Activated T-cell treated with anti-CD3 and anti-CD28 coated beads for 1 hour (primary cell): Measurements from ENCODE around the gene GPR78.

ENCODE experiments used
- DNase-seq: peaks from one replicate; pipeline ENCODE4 v3.0.0-alpha.2; 2020; ENCODE audit warnings: low read depth

The GPR78 gene

DNA sequence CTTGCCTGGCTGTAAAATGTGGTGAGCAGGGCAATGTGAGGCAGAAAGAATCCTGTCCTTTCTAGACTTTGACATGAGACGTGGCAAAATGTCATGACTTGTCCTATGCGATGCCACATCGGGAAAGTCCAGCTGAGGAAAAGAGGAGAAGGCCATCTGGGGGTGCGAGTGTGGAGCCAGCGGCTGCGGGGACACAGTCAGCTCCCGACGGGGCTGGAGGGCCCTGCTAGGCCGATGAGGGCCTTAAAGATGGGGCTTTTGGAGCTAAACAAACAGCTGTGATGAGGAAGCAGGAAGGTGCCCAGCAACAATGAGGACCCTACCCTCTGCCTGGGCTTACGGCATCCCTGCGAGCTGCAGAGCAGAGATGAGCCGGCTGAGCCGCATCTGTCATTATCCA lies 20.1 kb downstream of the GPR78 start:
- no peak for DNase-seq

DNA sequence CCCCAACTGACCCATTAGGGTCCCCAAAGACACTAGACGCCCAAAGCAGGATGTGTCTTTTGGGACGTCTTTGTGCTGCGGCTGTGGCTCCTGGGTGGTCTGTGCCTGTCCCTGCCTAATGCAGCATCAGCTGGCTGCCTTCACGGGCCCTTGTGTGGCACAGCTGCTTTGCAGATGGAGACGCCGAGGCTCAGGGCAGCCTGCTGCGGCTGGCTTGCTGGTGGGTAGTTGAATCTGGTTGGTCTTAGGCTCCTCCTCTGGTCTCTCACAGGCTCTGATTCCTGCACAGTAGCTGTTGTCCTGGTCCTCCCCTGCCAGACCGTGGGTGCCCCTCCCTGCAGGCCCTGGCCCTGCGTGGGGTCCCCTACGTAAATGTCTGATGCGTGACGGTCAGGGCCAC lies 20.5 kb downstream of the GPR78 start:
- DNase-seq, result no peak

DNA sequence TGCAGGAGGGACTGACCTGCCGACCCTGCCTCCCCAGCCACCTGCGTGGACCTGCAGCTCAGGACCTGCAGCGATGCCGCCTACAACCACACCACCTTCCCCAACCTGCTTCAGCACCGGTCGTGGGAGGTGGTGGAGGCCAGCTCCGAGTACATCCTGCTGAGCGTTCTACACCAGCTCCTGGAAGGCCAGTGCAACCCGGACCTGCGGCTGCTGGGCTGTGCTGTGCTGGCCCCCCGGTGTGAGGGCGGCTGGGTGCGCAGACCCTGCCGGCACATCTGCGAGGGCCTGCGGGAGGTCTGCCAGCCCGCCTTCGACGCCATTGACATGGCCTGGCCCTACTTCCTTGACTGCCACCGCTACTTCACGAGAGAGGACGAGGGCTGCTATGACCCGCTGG lies 20.9 kb downstream of the GPR78 start:
- no peak for DNase-seq

DNA sequence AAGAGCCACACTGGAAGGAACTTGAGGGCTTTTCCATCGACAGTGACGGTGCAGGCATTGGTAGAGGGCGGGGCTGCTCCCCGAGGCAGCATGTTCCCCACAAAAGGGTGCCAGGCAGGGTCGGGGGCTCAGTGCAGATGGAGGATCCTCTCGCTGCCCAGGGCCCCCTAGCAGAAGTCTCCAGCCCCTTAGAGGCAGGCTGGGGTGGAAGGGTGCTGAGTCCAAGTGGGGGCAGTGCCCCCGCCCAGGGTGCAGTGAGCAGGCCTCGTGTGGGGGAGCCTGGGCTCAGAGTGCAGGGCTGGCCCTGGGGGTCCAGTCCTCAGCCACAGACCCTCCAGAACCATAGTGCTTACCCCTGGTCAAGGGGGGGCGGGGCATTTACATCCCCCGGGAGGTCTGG lies 21.4 kb downstream of the GPR78 start:
- no peak for DNase-seq

DNA sequence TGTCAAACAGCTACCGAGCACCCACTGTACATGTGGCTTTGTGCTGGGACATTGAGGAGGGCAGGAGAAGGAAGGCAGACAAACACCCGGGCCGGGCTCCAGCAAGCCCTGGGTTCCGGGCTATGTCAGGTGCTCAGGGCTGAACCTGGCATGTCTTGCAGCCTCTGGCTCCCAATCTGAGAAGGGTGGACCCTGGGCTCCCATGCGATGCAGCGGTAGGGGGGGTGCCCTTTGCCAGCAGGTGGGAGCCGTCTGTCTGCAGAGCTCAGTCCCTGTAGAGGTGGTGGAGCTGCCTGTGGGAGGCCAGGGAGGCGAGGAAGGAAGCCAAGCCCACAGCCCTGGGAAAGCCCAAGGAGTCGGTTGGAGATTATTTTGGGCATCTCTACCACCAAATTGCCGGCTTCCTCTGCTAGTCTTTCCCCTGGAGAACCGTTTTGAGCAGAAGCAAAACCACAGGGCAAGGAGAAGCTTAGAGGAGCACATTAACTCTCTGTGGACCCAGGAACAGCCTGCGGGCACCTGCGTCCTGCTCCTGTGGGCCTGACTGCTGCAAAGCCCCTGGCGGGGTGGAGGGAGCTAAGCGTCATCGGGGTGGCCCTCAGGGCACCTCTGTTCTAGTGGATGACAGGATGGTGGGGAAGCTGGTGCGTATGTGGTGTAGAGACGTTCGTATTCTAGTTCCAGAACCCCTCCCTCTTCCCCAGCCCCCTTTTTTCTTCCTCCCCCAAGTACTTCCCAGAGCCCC lies 22.7 kb downstream of the GPR78 start:
- DNase-seq, result no peak

DNA sequence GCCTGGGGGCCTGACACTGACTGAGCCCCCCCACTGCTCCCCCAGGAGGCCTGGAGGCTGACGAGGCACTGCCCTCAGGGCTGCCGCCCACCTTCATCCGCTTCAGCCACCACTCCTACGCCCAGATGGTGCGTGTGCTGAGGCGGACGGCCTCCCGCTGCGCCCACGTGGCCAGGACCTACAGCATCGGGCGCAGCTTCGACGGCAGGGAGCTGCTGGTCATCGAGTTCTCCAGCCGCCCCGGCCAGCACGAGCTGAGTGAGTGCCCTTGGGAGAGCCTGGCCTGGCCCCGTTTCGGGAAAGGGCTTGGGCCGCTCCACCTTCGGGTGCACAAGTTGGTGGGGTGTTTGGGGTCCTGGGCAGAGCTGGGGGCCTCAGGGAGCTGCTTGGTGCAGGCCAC lies 23.7 kb downstream of the GPR78 start:
- no peak for DNase-seq

DNA sequence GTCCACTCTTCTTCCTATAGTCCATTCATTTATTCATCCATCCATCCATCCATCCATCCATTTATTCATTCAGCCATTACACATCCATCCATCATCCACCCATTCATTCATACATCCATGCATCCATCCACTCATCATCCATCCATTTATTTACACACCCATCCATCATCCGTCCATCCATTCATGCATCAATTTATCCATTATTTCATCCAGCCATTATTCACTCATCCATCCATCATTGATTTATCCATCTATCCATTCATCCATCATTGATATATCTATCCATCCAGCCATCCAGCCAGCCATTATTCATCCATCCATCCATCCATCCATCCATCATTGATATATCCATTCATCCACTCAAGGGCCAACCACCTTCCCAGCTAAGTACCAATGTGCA lies 25.1 kb downstream of the GPR78 start:
- no peak for DNase-seq

DNA sequence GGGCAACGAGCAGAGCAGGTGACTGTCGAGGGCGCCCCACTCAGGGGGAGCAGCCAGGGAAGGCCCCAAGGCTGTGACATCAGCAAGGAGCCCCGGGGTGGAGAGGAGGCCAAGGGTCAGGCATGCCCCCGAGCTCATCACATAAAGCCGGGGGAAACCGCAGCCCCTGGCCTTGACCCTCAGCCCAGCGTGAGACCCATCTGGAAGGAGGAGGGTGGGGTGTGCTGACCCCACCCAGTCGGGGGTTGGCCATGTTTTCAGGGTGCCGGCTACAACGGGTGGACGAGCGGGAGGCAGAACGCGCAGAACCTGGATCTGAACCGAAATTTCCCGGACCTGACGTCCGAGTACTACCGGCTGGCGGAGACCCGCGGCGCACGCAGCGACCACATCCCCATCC lies 26.3 kb downstream of the GPR78 start:
- no peak for DNase-seq

DNA sequence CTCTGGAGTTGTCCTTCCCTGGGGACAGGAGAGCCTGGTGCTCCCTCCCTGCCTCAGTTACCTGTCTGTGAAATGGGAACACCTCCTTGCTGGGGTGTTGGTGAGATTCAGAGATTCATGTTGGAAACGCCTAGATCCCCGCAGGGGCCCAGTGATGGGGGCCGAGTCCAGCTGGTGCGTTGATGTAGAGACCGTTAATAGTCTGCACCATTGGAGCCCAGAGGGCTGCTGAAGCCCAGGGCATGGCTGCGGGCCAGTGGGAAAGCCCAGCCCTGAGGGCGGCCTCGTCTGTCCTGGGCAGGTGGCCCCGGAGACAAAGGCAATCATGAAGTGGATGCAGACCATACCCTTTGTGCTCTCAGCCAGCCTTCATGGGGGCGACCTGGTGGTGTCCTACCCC lies 26.8 kb downstream of the GPR78 start:
- no peak for DNase-seq

DNA sequence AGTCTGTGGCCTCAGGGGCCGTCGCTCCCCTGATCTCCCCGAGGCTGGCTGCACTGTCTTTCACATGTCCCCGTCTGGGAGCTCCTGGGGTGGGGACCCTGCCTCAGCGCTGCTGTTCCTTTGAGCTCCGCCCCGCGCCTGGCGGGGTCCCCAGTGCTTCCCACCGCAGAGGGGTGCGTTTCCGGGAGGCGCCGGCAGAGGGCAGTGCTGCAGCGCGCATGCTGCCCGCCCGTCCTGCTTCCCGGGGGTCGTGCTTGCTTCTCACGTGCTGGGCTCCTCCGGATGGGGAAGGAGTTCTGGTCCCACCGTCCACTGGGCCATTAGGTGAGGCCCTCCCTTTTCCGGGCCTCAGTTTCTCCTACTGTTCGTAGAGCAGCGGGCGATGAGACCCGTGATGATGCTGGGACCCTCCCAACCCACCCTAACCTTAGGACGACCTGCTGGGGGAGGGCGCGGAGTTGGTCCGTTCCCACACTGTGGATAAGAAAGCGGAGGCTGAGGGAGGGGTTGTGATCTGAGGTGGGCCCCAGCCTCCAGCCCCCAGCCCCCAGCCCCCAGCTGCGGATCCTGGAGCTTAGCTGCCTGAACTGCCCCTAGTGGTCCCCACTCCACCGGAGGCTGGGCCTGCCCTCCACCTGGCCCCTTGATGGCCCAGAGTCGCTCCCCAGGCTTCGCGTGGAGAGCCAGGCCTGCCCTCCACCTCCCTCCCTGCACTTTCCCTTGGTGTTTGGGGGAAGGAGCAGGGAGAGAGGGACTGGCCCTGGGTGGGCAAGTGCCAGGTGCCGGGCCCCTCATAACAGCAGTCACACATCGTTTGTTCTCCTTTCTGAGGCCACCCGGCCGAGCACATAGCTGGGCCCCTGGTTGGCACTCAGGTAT lies 27.6 kb downstream of the GPR78 start:
- peak; percentile 20 for DNase-seq

DNA sequence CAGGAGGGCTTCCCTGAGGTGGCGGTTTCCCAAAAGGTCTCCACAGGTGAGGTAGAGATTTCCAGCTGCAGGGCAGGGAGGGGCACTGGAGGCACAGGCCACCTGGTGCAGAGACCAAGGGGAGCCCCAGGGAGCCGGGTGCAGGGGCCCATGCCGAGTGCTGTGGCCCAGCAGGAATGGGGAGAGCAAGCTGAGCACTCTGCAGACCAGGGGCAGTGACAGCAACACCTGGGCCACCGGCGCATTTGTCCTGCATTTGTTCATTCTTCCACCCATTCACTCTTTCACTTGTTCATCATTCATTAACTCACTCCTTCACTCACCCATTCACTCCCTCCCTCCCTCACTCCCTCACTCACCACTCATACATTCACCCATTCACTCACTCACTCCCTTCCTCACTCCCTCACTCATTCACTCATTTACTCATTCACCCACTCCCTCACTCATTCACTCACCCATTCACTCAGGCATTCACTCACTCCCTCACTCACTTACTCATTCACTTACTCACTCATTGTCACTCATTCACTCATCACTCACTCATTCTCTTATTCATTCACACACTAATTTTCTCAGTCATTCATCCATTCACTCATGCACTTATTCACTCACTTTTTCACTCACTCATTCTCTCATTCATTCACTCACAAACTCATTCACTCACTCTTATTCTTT lies 28.7 kb downstream of the GPR78 start:
- no peak for DNase-seq

DNA sequence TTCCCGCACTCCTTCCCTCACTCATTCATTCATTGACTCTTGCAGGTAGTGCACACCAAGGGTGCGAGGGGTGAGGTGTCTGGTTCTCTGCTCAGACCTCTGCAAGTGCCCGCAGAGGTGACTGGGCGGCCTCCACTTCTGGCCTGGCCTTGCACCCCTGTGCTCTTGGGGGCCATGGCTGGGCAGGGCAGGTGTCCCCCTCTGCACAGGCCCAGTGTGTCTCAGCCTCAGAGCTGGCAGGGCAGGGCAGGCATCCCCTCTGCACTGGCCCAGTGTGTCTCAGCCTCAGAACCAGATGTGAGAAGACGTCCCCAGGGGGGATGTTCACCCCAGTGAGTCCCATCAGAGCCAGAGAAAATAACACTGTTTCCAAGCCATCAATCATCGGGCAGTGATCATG lies 29.2 kb downstream of the GPR78 start:
- DNase-seq, result no peak

DNA sequence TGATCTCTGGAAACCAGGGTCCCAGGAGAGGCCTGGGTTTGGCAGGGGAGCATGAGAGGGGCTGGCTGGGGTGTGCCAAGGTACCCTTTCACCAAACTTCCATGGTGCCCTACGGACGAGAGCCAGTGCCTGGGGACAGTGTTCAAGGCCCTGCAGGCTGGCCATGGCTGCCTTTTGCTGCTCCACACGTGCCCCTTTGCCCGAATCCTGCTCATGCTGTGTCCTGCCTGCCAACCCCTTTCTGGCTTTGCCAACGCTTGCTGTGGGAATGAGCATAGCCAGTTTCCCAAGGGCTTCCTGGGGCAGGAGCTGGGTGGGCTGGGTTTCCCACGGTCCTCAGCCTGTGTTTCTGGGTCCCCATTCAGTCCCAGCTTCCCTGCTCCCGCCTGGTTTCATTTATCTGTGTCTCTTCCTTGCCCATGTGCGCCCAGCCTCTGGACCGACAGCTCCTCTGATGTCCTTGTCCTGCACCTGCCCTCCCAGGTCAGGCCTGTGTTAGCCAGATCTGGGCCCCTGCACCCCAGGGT lies 29.7 kb downstream of the GPR78 start:
- no peak for DNase-seq

DNA sequence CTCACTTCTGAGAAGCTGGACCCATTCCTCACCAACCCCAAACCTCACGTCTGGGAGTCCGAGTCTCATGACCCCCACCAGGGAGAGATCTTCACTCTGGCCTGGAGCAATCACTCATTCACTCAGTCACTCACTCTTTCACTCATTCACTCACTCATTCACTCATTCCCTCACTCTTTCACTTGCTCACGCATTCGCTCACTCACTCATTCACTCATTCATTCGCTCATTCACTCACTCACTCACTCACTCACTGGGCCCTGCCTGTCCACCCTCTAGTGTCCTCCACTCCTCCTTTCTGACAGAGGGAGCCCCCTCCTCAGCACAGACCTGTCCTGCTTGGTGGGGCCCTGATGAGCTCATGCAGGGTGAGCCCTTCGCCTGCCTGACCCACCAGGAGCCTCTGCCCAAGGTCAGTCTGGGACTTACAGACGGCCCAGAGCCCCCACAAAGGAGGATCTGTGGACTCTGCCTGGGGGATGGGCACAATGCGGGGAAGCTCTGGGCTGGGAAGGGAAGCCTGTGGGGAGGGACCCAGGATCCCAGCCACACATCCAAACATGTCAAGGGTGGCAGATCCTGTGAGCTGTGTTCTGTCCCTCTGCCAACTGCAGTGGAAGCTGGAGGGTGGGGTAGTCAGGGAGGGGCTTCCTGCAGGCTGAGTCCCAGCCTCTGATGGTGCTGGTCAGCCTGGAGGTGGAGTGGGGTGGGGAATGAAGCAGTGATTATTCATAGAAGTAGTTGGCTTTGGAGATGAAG lies 30.8 kb downstream of the GPR78 start:
- DNase-seq, result no peak

DNA sequence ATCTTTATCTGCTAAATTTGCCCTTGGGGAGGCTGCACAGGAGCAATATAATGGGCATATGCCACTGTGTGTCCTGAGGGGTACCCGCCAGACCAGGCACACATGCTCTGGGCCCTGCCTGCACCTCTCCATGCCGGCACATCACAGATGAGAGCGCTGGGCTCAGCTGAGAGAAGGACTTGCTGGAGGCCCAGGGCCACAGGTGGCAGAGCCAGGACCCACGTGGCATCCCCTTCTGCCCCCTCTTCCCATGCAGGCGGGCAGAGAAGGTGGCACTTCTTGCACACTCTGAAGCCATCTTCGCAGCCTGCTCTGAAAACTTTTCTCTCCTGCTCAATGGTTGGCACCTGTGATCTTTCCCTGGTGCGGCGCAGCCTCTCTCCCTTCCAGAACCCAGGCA lies 32.5 kb downstream of the GPR78 start:
- DNase-seq, result no peak

DNA sequence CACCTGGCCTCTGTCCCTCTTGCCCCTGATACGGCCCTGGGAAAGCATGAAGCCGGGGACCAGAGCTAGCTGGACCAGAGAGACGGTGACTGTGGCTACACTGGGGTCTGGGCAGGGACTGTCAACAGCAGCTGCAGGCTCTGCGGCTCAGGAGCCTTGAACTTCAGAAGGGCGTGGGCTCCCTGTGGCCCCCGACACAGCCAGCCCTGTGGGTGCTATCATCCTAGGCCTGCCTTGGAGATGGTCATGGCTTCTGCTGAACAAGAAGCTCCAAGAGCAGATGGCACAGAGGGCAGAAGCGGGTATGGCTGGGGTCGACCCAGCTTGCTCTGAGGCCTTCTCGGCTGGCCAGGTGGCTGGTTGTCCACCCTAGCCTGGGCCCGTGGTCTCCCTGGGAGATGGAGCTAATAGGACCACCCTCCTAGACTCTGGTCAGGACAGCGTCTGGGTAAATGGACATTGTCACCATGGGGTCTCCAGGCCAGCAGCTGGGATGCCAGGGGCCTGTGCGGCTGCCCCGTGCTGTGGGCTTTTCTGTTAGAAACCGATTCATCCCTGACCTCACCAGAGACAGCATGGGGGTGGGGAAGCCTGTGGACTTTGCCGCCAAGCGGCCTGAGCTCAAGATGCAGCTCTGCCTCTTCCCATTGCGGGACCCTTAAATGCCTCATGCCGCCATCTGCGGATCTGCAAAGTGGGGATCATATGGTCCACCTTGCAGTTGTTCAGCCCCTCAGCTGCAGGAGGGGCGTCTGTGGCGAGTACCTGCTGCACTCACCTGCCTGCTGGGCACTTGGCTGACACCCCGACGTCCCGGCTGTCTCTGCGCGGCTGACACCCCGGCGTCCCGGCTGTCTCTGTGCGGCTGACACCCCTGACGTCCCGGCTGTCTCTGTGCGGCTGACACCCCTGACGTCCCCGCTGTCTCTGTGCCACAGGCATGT lies 33.5 kb downstream of the GPR78 start:
- no peak for DNase-seq

DNA sequence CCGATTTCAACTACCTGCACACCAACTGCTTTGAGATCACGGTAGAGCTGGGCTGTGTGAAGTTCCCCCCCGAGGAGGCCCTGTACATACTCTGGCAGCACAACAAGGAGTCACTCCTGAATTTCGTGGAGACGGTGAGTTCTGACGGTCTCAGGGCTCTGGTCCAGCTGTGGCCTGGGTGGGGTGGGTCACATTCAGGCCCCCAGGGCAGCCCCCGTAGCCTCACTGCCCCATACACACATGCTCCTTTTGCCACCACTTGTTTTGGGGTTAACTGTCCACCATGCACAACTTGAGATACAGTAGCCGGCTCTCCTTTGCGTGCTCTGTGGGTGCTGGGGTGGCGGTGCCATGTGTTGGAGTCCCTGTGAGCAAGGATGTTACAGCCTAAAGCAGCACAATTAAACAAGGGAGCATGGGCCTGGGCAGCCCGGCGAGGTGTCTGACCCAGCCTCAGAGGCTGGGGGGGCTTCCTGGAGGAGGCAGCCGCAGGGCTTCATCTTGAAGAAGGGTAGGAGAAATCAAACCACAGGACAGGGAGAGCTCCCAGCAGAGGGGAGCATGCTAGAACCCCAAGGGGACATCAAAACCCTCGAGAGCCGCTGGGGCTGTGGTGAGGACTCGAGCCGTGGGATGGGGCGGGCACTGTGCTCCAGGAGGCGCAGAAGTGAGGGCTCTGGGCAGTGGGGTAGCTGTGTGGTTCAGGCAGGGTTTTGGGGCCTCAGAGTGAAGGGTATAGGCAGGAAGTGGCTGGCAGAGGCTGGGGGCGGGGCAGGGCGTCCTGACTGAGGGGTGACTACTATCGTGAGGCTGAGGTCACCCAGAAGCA lies 34.4 kb downstream of the GPR78 start:
- no peak for DNase-seq

DNA sequence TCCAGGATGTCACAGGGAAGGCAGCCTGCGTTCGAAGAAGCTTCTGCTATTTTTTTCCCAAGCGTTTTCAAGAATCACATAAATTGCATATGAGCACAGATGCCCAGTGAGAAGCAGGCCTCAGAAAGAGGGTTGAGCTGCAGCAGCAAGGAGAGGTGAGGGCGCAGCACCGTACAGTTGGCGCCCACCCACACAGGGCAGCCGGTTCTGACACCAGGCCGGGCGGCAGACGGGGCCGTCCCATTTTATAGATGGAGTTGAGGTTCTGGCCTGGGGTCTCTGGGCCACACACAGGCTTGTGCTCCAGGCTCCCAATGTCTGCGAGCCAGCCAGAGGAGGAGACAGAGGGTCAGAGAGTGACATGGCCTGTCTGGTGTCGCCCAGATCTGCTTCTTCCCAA lies 35.2 kb downstream of the GPR78 start:
- no peak for DNase-seq

DNA sequence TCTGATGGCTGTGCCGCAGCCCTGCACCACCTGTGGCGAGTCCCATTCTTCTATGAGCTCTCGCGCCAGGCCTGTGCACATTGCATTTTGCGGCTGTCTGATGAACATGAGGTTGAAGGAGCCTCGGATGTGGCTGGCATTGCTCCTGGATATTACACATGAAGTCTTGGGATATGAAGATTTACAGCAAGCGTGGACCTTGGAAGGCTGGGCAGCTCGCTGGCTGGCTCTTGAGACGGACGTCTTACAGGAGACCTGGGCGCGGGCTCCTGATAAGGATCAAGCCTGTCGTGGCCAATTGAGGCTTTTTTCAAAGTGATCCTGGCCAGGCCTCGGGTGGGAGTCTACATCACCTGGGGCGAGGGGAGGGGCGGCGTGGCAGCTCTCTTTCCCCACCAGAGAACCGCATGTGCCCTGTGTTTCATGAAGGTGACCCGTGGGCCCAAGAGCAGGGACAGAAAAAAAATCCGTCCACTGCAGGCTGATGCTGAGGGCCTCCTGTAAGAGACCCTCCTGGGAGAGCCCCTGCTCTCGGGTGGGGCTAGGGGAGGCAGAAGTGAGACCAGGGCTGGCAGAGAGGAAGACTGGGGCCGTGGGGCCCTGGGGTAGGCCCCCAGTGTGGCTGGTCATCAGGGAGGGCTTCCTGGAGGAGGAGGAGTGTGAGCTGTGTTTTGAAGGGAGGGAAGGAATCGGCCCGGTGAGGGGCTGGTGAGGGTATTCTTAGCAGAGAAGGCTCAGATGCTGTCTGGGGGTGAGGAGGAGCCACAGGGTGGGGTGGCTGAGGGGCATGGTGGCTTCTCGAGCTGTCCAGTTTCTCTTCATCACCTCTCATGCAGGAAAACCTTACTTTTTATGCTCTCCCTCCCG lies 36.0 kb downstream of the GPR78 start:
- DNase-seq, result no peak
